Inflammatory macrophage treated with lipopolysaccharide for 4 hours (primary cell): ENCODE measurements around the gene ITGAD.
"Not testable (repeated sequence)": the region's sequence is repeated elsewhere in the genome, so short reads cannot be mapped to it uniquely, and the experiment has no call there.

ENCODE experiments used
- DNase-seq: peaks from one replicate; pipeline ENCODE4 v3.0.0-alpha.2; 2020

ITGAD gene

DNA sequence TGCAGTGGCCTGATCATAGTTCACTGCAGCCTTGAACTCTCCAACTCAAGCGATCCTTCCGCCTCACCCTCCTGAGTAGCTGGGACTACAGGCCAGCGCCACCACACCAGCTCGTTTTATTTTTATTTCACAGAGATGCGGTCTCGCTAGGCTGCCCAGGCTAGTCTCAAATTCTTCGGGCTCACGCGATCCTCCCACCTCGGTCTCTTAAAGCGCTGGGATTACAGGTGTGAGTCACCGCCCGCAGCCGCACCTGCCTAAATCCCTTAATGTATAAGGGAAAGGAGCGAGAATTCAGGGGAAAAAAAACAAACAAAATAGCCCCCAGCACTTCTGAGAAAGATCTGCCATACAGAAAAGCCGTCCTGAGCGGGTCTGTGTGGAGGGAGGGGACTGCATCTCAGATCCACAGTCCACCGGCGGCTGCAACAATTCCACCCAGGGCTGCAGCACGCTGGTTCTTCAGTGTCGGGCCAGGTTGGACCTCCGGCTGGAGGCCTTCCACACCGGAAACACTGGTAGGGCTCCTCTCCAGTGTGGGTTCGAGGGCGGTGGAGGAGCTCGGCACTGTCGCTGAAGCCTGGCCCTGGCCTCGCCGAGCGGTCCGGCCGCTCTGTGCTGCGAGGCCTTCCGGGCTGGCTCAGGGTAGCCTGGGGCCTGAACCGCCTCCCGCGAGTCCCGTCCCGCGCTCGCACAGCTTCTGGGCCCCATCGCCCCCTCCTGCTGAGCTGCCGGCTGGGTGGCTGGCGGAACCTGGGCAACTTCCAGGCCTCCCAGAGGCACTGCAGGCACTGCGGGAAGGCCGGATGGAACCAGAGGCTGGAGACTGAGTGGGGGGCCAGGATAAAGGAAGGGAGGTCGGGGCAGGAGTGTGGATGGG is 42.4 kb downstream of the ITGAD start:
- no peak for DNase-seq

DNA sequence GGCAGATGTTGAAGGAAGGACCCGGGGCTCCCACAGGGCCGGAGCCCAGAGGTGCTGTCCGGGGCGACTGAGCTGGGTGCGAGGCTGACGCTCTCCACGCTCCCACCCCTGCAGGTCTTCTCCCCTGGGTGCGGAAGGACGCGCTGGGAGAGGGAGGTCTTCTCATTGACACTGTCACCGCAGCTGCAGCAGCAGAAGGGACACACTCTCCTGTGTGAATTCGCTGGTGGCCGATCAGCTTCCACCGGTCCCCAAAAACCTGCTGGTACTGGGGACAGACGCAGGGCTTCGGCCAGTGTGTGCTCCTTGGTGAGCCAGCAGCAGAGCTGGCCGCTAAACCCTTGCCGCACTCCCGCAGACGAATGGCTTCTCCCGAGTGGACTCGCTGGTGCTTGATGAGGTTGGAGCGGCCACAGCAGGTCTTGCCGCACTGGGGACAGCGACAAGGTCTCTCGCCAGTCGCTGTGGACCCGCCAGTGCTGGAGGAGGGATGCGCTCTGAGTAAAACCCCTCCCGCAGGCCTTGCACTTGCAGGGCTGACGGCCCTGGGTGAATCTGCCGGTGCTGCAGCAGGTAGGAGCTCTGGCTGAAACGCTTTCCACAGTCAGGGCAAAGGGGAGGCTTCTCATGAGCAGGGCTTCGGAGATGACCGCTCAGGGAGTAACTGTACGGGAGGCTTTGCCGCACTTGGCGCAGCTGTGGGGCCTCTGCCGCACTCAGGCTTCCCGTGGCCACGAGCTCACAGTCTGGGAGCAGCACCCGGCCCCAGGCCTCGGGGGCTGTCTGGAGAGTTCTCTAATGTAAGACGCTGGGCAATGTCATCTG is 43.3 kb downstream of the ITGAD start:
- DNase-seq, result no peak

DNA sequence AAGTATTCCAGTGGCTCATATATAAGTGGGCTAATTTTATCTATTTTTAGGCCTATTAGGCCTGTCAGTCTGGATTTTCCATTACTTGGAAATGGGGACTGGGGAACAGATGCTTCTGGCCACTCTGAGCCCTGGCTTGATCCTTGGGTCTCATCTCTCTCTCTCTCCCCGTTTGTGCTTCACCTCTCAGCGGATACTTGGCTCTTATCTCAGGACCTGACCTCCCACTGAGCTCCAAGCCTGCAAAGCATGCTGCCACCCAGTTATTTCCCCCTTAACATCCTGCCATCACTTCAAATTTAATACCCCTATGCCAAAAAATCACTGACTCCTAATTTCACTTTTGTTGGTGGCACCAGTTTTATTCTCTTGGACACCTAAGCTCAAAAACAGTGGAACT is 45.3 kb downstream of the ITGAD start:
- DNase-seq, result no peak

DNA sequence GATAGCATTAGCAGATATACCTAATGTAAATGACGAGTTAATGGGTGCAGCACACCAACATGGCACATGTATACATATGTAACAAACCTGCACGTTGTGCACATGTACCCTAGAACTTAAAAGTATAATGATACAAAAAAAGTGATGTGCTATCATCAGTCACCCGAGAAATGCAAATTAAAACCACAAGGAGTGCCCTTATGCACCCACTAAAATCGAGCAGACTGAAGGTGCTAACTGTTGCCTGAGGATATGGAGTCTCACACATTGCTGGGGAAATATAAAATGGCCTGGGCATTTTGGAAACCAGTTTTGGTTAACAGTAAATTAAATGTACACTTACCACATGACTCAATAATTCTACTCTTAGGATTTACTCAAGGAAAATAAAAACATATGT is 45.9 kb downstream of the ITGAD start:
- not testable (repeated sequence) for DNase-seq

DNA sequence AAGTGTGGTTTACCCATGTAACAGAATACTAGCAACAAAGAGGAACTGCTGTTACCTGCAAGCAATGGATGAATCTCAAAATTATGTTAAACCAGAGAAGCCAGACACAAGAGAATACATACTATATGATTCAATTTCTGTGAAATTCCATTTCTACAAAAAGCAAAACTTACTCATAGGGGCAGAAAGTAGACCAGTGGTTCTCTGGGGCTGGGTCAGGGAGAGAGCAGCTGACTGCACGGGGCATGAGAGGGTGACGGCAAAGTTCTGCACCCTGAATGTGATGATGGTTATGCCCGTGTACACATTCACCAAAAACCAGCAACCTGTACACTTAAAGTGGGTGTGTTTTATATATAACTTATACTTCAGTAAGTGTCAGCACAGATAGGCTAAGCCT is 46.4 kb downstream of the ITGAD start:
- DNase-seq, result no peak

DNA sequence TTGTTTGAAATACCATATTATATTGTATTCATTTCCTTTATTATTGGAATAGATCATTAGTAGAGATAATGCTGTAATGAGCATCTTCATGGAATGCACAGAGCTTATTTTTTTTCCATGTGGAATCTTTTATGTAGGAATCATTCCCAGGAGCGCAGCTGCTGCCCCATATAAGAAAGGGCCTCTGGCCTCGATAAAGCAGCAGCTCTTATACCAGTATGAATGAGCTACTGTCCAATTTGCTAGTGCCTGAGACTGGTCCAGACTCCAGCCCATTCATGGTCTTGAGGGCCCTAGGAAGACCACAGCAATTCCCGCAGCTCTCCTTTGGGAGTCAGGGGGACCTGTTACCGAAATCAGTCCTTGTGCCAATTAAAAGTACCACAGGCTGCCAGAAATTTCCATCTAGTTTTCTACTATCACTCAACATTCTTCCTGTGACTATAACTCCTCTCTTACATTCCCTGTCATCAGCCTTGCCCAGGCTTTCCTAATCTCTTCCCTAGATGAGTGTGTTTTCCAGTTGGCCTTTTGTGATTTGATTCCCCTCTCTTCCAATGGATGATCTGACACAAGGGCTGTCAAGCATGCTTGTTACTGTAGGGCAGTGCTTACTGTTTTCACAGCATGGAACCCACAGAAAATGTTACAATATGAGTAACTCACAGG is 47.5 kb downstream of the ITGAD start:
- no peak for DNase-seq

DNA sequence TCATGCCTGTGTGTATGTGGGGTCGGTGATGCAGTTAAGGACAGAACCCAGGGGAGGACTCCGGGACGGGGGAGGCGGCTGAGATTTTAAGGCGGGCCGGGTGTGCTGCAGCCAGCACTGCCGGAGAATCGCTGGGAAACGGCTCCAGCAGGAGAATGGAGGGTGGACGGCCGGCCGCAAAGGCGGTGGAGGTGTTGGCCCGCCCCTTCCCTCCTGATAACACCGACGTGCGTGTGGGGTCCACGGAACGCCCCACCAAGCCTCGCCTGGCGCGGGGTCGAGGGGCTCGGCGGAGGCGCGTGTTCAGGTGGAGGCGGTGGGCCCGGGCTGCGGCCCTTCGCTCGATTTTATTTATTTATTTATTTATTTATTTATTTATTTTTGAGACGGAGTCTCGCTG is 48.8 kb downstream of the ITGAD start:
- no peak for DNase-seq

DNA sequence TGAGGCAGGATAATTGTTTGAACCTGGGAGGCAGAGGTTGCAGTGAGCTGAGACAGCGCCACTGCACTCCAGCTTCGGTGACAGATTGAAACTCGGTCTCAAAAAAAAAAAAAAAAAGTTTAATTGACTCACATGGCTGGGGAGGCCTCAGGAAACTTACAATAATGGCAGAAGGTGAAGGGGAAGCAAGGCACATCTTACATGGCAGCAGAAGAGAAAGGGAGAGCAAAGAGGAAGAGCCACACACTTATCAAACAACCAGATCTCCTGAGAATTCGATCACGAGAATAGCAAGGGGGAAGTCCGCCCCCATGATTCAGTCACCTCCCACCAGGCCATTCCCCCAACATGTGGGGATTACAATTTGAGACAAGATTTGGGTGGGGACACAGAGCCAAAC is 52.8 kb downstream of the ITGAD start:
- not testable (repeated sequence) for DNase-seq

DNA sequence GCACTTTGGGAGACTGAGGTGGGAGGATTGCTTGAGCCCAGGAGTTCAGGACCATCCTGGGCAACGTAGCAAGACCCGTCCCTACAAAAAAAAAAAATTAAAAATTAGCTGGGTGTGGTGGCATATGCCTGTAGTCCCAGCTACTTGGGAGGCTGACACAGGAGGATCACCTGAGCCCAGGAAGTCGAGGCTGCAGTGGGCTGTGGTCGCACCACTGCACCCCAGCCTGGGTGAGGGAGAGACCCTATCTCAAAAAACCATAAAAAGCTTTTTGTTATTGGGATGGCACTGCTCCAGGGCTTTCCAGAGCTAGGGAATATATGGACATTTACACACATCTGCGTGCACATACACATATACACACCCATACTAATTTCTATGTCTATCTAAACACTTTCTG is 58.1 kb downstream of the ITGAD start:
- no peak for DNase-seq

DNA sequence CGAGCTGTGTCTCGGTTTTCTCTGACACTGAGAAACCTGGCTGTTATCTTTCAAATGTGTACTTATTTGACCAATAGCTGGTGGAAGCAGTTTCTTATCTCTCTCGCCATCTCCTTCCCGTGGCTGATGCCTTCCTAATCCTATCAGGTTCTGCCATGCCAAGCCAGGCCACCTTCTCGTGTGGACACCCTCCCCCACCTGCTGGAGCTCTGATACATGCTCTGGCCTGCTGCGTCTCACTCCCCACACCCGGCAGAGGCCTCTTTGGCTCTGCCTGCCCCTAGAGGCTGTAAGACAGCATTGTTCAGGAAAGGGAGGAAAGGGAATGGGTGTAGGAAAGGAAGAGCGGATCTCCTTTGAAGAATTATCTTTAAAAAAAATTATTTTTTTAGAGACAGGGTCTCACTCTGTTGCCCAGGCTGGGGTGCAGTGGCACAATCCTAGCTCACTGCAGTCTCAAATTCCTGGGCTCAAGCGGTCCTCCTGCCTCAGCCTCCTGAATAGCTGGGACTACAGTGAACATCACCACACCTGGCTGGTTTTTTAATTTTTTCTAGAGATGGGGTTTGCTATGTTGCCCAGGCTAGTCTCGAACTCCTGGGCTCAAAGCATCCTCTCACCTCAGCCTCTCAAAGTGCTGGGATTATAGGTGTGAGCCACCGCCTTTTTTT is 58.7 kb downstream of the ITGAD start:
- peak; percentile 60 for DNase-seq

DNA sequence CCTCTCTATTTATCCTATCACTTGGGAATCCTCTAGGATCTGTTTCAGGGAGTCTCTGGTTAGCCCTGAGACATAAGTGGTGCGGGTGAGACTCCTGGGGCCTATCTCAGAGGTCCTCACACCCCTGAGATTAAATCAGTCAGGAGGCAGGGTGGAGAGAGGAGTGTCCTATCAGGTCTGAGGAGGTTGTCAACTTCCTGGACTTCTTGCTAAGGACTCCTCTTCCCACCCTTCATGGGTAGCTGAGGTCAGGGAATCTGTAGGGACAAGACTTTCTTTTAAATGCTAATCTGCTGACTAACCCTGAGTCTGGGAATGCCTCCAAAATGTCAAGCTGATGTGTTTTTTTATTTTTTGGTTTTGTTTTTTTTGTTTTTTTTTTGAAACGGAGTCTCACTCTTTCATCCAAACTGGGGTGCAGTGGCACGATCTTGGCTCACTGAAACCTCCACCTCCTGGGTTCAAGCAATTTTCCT is 59.5 kb downstream of the ITGAD start:
- peak; percentile 26 for DNase-seq

DNA sequence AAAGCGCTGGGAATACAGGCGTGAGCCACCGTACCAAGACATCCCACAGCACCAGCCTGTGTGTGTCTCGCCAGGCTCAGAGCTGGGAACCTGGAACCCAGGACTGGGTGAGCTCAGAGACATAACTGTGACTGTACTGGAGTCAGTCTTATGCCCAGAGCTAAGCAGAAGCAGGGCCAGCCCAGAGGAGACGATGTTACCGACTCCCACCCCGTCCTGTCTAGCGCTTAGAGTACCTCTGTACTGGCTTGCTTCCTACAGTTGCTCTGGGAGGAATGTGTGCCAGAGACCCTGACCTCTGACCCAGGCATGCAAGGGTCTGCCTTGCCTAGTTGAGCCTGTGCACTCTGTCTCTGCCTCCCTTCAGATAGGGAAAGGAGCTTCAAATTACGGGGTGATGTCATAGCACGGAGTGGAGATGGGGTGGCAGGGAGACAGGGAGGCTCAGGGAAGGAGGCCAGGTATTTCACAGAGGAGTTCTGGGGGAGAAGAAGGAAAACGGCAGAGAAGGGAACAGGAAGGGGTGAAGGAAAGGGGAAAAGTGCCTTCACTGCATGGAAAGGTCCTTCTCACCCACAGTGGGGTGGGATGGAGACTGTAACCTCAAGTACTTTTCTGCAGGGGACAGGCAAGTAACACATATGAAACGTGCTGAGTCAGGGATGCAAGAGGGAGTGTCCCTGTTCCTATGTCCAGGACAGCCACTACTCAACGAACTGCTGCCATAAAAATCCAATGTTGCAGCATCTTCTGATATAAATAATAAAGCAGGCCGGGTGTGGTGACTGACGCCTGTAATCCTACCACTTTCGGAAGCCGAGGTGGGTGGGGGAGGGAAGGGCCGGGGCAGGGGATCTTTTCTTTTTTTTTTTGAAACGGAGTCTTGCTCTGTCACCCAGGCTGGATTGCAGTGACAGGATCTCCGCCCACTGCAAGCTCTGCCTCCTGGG is 60.4 kb downstream of the ITGAD start:
- peak; percentile 98 for DNase-seq

DNA sequence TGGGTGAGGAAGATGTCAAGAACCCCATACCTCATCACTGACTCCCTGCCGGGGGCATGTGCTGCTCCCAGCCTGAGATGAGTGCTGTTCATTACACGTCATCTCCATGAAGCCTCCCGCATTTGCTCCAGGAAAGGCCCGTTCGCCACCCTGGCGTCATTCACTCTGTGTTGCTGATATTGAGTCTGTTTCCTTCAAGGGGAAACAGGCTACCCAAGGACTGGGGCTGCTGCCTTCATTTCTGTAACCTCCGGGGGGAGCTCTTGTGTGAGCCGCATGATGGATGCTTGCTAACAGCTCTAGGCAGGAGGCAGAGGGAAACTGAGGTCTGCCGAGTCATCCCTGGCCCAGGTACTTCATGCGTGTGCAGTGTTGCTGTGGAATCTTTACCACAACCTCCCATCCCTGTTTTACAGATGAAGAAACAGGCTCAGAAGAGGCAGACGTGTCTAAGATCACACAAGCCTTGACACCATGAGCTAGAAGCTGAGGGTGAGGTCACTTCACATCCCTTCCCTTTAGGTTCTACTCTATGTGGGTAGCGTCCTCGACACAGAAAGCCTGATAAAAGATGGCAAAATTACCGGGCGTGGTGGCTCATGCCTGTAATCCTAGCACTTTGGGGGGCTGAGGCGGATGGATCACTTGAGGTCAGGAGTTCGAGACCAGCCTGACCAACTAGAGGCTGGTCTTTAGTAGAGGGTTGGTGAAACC is 62.6 kb downstream of the ITGAD start:
- peak; percentile 58 for DNase-seq

DNA sequence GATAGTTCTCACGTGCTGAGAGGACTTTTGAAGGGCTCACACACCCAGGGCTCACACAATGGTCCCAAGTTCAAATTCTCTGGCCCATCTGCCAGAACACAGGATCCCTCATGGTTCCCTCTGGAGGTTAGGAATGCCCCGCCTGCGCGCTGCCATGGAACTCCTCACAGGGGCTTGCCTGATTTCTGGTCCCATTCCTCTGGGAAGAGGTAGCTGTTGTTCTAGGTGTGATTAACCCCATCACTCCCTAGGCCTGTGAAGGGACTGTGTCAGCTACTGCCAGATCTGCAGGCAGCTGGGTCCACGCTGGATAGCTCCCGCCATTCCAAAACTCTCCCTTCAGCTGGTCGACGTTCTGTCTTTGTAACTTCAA is 63.8 kb downstream of the ITGAD start:
- DNase-seq, result no peak

DNA sequence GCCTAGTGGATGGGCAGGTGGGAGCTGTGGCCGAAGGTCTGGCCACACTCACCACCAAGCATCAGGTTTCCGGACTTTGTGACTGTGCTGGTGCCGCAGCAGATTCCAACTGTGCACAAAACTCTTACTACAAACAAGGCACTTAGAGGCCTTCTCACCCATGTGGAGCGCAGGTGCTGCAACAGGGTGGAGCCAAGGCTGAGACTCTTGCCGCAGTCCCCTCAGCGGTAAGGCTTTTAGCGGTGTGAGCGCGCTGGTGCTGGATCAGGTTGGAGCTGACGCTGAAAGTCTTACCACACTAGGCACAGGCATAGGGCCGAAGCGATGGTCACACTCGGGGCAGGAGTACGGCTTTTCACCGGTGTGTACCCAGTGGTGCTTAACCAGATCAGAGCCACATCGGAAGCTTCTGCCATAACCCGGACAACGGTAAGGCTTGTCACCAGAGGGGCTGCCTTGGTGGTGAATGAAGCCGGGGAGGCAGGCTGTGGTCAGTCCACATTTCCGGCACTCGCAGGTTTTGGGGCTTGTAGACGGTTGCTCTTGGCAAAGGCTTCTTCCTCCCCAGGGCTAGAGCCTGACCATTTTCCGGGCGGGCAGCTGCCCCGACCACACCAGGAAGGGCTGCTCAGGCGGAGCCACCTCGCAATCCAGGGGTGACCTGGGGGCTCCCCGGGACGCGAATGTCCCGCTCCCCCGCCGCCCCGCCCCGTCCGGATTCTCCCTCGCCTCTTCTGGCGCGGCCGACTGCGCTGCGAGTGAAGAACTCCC is 65.1 kb downstream of the ITGAD start:
- peak; percentile 53 for DNase-seq

DNA sequence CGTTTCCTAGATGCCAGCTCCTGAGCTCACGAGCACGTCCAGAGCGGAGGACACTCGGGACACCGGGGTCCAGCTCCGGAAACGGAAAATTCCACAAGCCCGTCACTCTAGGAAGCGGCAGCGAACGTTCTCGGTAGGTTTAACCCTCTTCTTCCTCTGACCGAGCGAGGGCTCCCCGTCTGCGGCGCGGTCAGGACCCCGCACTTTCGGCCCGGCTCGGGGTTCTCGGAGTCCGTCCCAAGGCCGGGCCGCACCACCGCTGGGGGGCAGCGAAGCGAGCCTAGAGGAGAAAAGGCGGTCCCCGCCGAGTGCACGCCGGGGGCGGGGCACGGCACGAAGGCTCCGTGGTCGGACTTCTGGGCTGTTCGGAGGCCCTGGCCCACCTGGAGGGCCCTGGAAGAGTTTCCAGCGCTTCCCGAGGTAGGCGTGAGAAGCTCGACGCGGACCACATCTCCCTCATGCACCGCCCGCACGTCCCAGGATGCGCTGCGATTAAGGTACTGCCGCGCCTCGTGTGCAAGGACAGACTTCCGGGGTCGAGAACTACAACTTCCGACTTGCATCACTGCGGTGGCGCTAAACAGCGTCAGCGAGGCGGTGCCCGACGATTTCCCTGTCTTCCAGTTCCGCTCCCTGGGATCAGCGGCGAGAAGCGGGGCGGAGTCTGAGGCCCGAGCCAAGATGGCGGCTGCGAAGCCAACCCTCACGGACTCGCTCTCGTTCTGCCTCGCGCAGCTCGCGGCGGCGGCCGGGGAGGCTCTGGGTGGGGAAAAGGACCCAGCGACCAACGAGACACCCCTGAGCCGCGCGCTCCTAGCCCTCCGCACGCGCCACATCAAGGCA is 65.9 kb downstream of the ITGAD start, which contains the start of gene ARMC5:
ARMC5 (plus strand) TSS at position 658 of the 843 bp plus-strand sequence; CDS start at position 682, 24 bp downstream.
- peak; percentile 99 for DNase-seq

DNA sequence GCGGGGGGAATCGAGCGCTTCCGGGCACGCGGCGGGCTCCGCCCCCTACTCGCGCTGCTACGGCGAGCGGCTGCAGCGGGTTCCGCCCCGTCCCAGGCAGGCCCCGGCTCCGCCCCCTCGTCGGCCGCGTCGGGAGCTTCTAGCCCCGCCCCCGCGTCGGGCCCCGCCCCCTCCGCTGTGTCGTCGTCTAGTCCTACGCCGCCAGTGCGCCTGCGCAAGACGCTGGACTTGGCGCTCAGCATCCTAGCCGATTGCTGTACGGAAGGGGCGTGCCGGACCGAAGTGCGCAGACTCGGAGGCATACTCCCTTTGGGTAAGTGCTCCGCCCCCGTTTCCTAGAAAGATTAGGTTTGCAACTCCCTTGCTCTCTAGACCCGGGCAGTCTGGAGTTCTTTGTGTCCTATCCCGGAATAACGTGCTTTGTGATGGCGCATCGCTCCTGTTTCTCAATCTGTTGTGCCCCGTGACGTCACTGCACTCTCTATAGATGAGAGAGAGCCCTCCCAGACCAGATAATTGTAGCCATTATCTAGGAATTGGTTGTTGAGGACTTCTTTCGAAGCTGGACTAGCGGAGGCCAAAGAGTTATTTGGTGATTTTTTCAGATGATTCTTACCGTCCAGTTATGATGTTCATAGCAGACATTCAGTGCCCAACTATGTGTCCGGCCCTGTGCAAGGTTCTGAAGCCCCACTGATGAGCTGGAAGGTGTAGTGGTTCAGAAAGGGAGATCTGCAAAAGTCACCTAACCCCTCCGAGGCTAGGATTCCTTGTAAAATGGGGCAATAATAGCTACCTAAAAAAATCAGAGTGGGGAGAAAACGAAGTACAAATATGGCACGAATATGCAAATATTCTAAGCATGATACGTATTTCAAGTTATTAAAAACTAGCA is 66.8 kb downstream of the ITGAD start:
- DNase-seq, result peak; percentile 100

DNA sequence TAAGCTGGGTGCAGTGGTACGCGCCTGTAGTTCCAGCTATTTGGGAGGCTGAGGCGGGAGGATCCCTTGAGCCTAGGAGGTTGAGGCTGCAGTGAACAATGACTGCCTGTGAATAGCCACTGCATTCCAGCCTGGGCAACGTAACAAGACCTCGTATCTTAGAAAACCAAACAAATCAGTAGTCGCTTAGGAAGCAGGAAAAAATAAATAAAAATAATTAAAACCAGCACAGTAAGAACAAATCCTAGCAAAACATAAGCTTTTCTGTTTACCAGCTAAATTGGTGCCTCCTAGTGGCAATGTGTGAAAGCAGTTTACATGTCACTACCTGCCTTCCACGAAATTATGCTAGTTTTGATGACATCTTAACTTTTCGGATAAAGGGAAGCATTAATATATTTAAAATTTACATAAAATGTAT is 67.5 kb downstream of the ITGAD start:
- DNase-seq, result peak; percentile 53
